Upper lobe of left lung (tissue), 6 donors: ENCODE data around the gene ROCK2. TPM values are rescaled to one million over a fixed set of nuclear protein-coding genes. Genes with fewer than 3 reads are reported as not detected.

Experiments
- ATAC-seq, 2 donors: fragments of 200-7000 bp; cut with Tn5 transposase; one replicate each; pipeline ENCODE4 v1.9.1; 2022; ENCODE audit warnings: mild to moderate bottlenecking in 2 of 2, moderate library complexity in 2 of 2; ENCODE audit not compliant: low FRiP score in 2 of 2
- DNase-seq, 2 donors: peaks; one replicate each; pipeline ENCODE4 v3.0.0-alpha.2; 2019 to 2020
- H3K27ac ChIP-seq, 4 donors: fragments of 200-600 bp; sonication (generic); one replicate each; pipeline ENCODE4 v1.5.1; 2016 to 2019
- H3K27me3 ChIP-seq, 4 donors: fragments of 200-600 bp; sonication (generic); one replicate each; pipeline ENCODE4 v1.5.1; 2017 to 2019
- H3K36me3 ChIP-seq, 4 donors: fragments of 200-600 bp; sonication (generic); one replicate each; pipeline ENCODE4 v1.5.1; 2016 to 2019
- H3K4me1 ChIP-seq, 4 donors: fragments of 200-600 bp; sonication (generic); one replicate each; pipeline ENCODE4 v1.5.1; 2018 to 2019
- H3K4me3 ChIP-seq, 4 donors: fragments of 200-600 bp; sonication (generic); one replicate each; pipeline ENCODE4 v1.5.1; 2017 to 2019; ENCODE audit warnings: mild to moderate bottlenecking in 2 of 4, moderate library complexity in 1 of 4
- H3K9me3 ChIP-seq, 4 donors: fragments of 200-600 bp; sonication (generic); one replicate each; pipeline ENCODE4 v1.5.1; 2018 to 2019
- CTCF ChIP-seq, 6 experiments: fragments of 450-650 bp in 4 of 6; fragments of 200-600 bp in 2 of 6; sonication (generic) in 2 of 6; IDR thresholded peaks; one replicate each; pipeline ENCODE4 v1.5.1; 2016 to 2019; ENCODE audit warnings: antibody characterized with exemption in 6 of 6
- EP300 ChIP-seq, 4 donors: sonication (generic); formaldehyde crosslinking; IDR thresholded peaks; one replicate each; pipeline ENCODE4 v1.5.1; 2017; ENCODE audit warnings: antibody characterized with exemption in 4 of 4, control low read depth in 2 of 4
- POLR2A ChIP-seq, 4 donors: fragments of 450-650 bp; IDR thresholded peaks; one replicate each; pipeline ENCODE4 v1.5.1; 2016 to 2017; ENCODE audit warnings: antibody characterized with exemption in 4 of 4, mild to moderate bottlenecking in 2 of 4
- POLR2AphosphoS5 ChIP-seq, 2 donors: sonication (generic); formaldehyde crosslinking; IDR thresholded peaks; one replicate each; pipeline ENCODE4 v1.5.1; 2017; ENCODE audit warnings: antibody characterized with exemption in 2 of 2
- WGBS, 2 donors: methylation state at CpG; one replicate each; pipeline ENCODE4 v1.1.5; 2017 to 2018; 5-methylcytosine and 5-hydroxymethylcytosine counted together
- total RNA-seq, 6 donors: library from RNA; depleted of rRNA in 4 of 6; stranded (reverse); fragments of >200 nt in 4 of 6; gene quantifications; one replicate each; pipeline versions ENCODE4 v1.1.0 to v1.2.1, GENCODE V29; 2016 to 2021
- donor health status: DM: no; HTN: no; CAD: no; lungs with moderate emphysema.
- donor health status: DM: no; HTN: yes; CAD: no; lungs with severe emphysema.

Gene ROCK2
- total RNA-seq, 6 donors from 2014 or later = 37.6 to 99.7 (median 56.2) TPM

GRCh38 chr2:11370377-11371091, 26.1 kb upstream of the ROCK2 start:
- H3K27ac ChIP-seq = no peak overlapping the region

GRCh38 chr2:11368059-11368572, 23.7 kb upstream of the ROCK2 start:
- Histone ChIP-seq H3K27me3 (no peaks in the 10 kb centered on the region), H3K9me3 (no peaks in the 10 kb centered on the region), H3K4me3 (peak overlapping the region in 2 of 4 donors; percentile 1 to 9), H3K36me3 (no peaks in the 10 kb centered on the region), H3K27ac (peak overlapping the region; percentile 44 to 77 (median 57)), H3K4me1 (peaks cover 2 to 28% (median 17%) of the 10 kb centered on the region in 4 donors)
- ATAC-seq (peak in 1 of 2 donors; percentile 46), DNase-seq (no peak)
- TF ChIP-seq POLR2A (IDR thresholded peaks at IDR 0.05) = no peak
- TF ChIP-seq CTCF (IDR thresholded peaks at IDR 0.05) = no peak
- no peak for TF ChIP-seq EP300 (IDR thresholded peaks at IDR 0.05)
- TF ChIP-seq POLR2AphosphoS5 (IDR thresholded peaks at IDR 0.05) = peak in 1 of 2 donors; percentile 27
- 34 to 48% methylated on average over 9 to 10 of the region's 10 CpGs for WGBS, 2 donors

More at GRCh38 chr2:11370377-11371091, 26.1 kb upstream of the ROCK2 start:
- no peak overlapping the region for H3K4me3 ChIP-seq
- H3K4me1 ChIP-seq = peaks cover 18 to 41% (median 36%) of the 10 kb centered on the region in 4 donors
- no peaks in the 10 kb centered on the region for H3K36me3 ChIP-seq
- TF ChIP-seq CTCF (IDR thresholded peaks at IDR 0.05) = no peak
- no peak for TF ChIP-seq POLR2AphosphoS5 (IDR thresholded peaks at IDR 0.05)
- no peak for TF ChIP-seq POLR2A (IDR thresholded peaks at IDR 0.05)
- no peaks in the 10 kb centered on the region for H3K9me3 ChIP-seq
- DNase-seq (no peak), ATAC-seq (no peak)
- no peaks in the 10 kb centered on the region for H3K27me3 ChIP-seq
- 73 to 79% methylated on average over 9 to 10 of the region's 10 CpGs for WGBS, 2 donors

GRCh38 chr2:11367170-11367730, 22.8 kb upstream of the ROCK2 start:
- no peak for TF ChIP-seq POLR2AphosphoS5 (IDR thresholded peaks at IDR 0.05)
- TF ChIP-seq CTCF (IDR thresholded peaks at IDR 0.05) = no peak
- no peak for TF ChIP-seq EP300 (IDR thresholded peaks at IDR 0.05)
- no peak for TF ChIP-seq POLR2A (IDR thresholded peaks at IDR 0.05)
- H3K4me1 ChIP-seq = peaks cover 0 to 25% (median 16%) of the 10 kb centered on the region in 4 donors
- H3K27me3 ChIP-seq = no peaks in the 10 kb centered on the region
- 74 to 84% methylated on average over 1 of the region's 1 CpG for WGBS, 2 donors
- no peak overlapping the region for H3K4me3 ChIP-seq
- no peaks in the 10 kb centered on the region for H3K9me3 ChIP-seq
- no peaks in the 10 kb centered on the region for H3K36me3 ChIP-seq
- no peak for ATAC-seq
- H3K27ac ChIP-seq = peak overlapping the region in 2 of 4 donors; percentile 65 to 77
- DNase-seq = no peak

- peaks cover 0 to 25% (median 16%) of the 10 kb centered on the region in 4 donors for H3K4me1 ChIP-seq
- H3K4me3 ChIP-seq = no peak overlapping the region
- ATAC-seq = no peak
- peak overlapping the region in 1 of 4 donors; percentile 28 for H3K27ac ChIP-seq
- no peaks in the 10 kb centered on the region for H3K36me3 ChIP-seq
- H3K27me3 ChIP-seq = no peaks in the 10 kb centered on the region
- 83 to 86% methylated on average over 5 of the region's 5 CpGs for WGBS, 2 donors
- no peak for DNase-seq
- H3K9me3 ChIP-seq = no peaks in the 10 kb centered on the region
- TF ChIP-seq EP300 (IDR thresholded peaks at IDR 0.05) = no peak
- TF ChIP-seq POLR2AphosphoS5 (IDR thresholded peaks at IDR 0.05) = no peak
- TF ChIP-seq POLR2A (IDR thresholded peaks at IDR 0.05) = no peak
- TF ChIP-seq CTCF (IDR thresholded peaks at IDR 0.05) = no peak
These were observed 21.9 kb upstream of the ROCK2 start for GRCh38 chr2:11366326-11366741.
